Measurements from ENCODE around the gene SNX8.

Gene SNX8

DNA sequence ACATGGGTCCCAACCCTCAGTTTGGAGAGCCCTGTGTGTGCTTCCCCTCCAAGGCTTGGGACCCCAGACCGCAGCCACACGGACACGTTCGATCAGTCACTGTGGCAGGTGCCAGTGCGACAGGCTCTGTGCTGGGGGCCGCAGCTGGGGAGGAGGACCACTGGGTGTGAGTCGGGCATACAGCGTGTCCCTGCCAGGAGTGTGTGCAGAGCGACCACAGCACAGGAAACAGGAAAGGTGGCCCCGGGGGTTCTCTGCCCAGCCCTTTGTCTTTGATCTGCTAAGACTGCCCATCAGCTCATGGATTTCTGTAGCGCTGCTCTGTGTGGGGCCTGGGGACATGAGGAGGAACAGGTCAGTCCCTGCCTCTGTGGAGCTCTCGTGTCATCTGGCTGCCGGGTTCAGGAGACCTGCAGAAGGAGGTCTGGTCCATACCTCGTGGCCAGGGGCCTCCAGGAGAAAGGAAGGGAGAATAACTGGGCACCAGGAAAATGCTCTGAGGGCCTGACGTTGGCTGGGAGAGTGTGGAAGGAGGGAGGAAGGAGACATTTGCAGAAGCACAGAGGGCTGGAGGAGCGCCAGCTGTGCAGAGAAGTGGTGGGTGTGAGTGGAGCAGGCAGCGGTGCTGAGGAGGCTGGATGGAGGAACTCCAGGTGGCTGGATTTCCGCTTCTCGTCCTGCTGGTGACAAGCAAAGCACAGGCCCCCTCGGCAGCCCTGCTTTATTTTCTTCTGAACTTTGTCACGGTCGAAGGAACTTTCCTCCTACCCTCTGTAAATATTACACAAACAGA lies 68.2 kb downstream of the SNX8 start:
- DNase-seq (ENCODE audit: low read depth in 2 of 2): no peak

- DNase-seq (ENCODE audit: low read depth in 2 of 2): no peak
These were observed 69.7 kb downstream of the SNX8 start for GRCh38 chr7:2244404-2244995.

DNA sequence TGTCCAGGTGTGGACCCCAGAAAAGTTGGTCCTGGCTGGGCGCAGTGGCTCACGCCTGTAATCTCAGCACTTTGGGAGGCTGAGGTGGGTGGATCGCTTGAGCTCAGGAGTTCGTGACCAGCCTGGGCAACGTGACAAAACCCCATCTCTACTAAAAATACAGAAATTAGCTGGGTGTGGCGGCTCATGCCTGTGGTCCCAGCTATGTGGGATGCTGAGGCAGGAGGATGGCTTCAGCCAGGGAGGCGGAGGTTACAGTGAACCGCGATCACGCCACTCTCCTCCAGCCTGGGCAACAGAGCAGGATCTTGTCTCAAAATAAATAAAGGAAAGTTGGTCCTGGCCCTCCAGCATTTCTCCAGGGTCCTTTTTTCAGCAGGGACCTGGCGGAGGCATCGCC lies 70.8 kb downstream of the SNX8 start:
- no peak for DNase-seq (ENCODE audit: low read depth in 2 of 2)

DNA sequence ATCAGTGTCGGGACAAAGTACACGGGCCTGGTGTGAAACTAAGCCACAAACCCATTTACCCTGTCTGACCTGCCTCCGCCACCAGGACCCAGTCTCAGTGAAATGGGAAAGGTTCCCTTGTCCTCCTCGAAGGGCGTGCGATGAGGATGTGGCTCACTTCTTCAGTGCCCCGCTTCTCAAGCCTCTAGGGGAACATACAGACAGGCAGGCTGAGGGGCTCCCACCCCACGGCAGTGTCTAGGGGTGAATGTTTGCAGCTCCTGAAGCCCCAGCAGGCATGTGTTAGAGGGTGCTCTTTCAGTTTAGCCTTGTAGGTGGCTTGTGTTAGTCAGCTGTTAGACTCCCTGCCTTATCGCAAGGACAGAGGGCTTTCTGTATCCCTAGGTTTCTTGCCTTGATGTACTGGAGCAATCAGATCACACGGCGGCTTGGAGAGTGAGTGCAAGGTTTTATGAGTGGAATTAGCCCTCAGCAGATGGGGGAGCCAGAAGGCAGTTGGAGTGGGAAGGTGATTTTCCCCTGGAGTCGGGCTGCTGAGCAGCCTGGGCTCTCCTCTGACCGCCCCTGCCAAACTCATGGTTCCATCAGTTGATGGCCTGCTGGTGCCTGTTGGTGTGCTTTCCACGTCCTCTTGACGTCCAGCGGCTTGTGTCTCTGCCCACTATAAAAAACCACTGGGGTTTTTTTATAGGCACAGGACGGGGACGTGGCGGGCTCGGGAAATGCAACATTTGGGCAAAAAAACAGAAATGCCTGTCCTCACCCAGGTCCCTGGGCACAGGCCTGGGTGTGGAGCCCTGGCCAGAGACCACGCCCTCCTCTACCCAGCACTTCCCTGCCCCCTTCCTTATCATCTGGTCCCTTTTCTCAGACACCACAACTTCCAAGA lies 71.5 kb downstream of the SNX8 start:
- no peak for DNase-seq (ENCODE audit: low read depth in 2 of 2)

- DNase-seq (ENCODE audit: low read depth in 2 of 2): peak; percentile 47 to 50
These were observed 72.4 kb downstream of the SNX8 start, which contains the start of the genes MRM2 and NUDT1 for GRCh38 chr7:2241580-2242540. Gene MRM2, minus strand, starts transcription at chr7:2242205. Its CDS starts 36 bp downstream, at chr7:2242169. Gene NUDT1, plus strand, starts transcription at chr7:2242226. Its CDS starts 2,349 bp downstream, at chr7:2244575.

GRCh38 chr7:2239242-2239641 lies 75.0 kb downstream of the SNX8 start:
- DNase-seq (ENCODE audit: low read depth in 2 of 2): no peak

DNA sequence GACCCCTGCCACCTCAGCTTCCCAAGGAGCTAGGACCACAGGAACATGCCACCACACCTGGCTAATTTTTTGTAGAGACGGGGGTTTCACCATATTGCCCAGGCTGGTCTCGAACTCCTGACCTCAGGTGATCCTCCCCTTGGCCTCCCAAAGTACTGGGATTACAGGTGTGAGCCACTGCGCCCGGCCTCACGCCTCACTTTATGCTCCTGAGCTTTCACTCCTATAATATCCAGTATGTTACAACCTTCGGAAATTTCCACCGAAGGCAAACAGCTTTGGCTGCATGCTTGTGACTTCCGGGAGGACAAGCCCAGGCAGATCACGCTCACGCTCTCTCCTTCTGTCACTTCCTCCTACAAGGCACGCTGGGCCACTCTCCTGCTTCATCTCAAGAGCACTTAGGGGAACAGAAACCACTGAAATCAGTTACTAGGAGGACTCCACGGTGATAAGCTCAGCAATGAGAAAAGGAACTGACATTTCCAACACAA lies 77.1 kb downstream of the SNX8 start:
- no peak for DNase-seq (ENCODE audit: low read depth in 2 of 2)

DNA sequence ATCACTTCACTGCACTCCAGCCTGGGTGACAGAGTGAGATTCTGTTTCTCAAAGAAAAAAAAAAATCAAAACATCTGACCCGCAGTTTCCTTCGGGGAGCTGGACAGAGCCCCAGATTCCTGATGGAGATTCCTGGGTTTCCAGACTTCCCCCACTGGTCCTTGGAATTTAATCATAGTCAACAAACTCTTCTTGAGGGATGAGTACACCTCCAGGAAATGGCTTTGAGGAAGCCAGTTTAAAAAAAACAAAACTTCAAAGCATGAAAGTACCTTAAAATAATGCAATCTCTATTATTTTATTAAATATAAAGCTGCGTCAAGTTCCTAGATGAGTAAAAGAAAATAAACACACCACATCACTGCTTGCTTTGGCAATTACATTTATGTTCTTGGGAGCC lies 80.3 kb downstream of the SNX8 start:
- DNase-seq (ENCODE audit: low read depth in 2 of 2): no peak

DNA sequence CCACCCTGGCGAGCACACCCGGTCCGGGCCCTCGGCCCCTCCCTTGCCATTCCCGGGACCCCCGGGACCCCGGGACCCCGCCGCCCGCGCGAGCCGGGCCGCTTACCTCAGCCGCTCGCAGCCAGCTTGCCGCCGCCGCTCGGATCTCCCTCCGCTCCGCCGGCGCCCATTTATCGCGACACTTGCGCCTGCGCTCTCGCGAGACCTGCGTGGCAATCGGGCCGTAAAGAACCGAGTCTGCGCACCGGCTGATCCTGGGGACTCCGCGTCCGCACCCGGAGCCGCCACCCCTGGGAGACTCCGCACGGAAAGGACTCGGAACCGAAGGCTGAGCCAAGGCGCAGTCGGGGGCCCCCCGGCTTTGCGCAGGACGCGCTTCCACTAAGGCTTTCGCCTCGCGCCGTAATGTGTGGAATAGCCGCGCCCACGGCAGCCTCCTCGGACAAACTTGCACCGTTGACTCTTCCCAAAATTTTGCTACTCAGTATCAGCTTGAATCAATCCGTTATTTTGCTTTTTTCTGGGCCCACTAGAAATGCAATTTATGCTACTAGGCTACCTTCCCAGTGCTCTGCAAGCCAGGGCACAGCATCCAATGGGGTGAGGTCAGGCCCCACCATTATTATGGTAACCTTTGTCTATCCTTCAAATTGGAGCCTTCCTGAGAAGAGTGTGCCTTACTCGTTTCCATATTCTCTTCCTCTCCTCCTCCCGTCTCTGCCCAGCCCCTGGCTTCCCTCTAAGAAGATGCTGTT lies 81.3 kb downstream of the SNX8 start, which contains the start of gene MAD1L1:
Gene MAD1L1 (minus strand): TSS at position 180 of the 755 bp plus-strand sequence. CDS start 2,812 bp downstream, outside the sequence.
- peak; percentile 72 to 80 for DNase-seq (ENCODE audit: low read depth in 2 of 2)

- DNase-seq (ENCODE audit: low read depth in 2 of 2): no peak
These were observed 82.1 kb downstream of the SNX8 start for GRCh38 chr7:2231992-2232765.

GRCh38 chr7:2230882-2231281 lies 83.4 kb downstream of the SNX8 start:
- no peak for DNase-seq (ENCODE audit: low read depth in 2 of 2)

DNA sequence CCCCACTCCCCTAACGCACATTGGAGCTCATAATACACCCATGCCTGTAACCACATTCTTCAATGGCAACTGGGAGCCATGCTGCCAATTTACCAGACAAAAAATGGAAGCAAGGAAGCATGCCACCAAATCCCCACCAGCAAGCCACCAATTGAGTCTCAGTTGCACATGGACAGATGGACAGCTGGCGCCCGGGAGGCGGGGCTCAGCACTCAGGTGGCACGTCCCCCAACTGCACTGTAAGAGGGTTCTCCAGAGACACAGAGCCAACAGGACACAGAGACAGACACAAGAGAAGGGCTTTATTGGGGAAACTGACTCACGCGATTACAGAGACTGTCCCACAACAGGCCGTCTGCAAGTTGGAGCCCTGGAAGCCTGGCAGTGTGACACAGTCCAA lies 84.0 kb downstream of the SNX8 start:
- no peak for DNase-seq (ENCODE audit: low read depth in 2 of 2)

DNA sequence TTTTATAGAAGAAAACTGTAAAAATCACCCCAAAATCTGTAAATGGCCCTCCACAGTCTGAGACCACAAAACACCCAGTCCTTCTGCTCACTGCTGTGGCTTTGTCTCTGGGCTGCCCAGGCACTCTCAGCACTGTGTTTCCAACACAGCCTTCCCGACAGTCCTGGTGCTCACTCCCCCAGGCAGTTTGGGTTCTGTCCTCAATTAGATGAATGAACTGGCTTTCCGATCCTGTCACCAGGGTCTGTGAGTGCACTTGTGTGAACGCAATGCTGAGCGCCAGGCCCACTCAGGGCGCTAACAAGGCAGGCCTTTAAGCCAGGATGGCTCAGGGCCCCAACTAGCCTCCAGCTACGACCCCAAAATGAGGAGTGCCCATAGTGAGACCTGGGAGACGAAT lies 84.8 kb downstream of the SNX8 start:
- DNase-seq (ENCODE audit: low read depth in 2 of 2): no peak

DNA sequence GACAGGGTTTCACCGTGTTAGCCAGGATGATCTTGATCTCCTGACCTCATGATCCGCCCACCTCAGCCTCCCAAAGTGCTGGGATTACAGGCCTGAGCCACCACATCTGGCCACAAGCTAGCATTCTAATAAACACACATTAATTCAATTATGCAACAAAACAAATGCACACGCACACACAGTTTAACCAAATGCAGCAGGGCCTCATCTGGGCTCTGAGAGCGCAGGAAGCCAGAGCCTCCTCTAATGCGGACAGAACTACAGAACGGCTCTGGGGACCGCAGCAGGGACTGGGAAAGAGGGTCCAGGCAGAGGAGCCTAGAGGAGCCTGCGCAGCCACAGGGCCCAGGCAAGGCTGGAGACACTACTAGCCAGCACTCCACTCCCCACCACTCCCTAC lies 85.3 kb downstream of the SNX8 start:
- DNase-seq (ENCODE audit: low read depth in 2 of 2): no peak

GRCh38 chr7:2227699-2228098 lies 86.5 kb downstream of the SNX8 start:
- no peak for DNase-seq (ENCODE audit: low read depth in 2 of 2)

GRCh38 chr7:2225830-2226229 lies 88.4 kb downstream of the SNX8 start:
- no peak for DNase-seq (ENCODE audit: low read depth in 2 of 2)

- DNase-seq (ENCODE audit: low read depth in 2 of 2): no peak
These were observed 88.9 kb downstream of the SNX8 start for GRCh38 chr7:2225336-2225735.

- no peak for DNase-seq (ENCODE audit: low read depth in 2 of 2)
These were observed 89.3 kb downstream of the SNX8 start for GRCh38 chr7:2224934-2225333.

DNA sequence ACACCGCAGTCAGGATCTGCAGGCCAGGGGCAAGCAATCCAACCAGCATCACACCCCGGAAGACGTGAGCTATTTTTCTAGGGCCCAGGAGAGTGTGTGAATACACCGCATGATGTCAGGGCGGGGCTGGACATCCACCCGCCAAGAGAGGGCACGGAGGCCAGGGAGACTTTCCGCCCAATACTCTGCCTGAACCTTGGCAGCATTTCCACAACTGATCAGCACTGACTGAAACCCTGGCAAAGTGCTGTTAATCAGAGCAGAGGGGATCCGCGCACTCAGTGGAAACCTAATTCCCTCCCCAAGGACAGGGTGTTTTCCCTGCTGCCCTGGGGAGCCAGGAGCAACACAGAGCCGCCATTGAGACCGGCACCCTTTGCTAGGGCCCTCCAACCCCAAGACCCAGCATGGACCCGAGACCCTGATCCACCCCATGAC lies 89.7 kb downstream of the SNX8 start:
- DNase-seq (ENCODE audit: low read depth in 2 of 2): no peak

Data from stimulated activated CD8-positive, alpha-beta memory T cell treated with anti-CD3 and anti-CD28 coated beads, Interleukin-2, amount 100 ng/mL, for 1 hour (primary cell).